BJ (cell line): Measurements from ENCODE around the gene ENG. TPM values are rescaled to one million over a fixed set of nuclear protein-coding genes. Genes with fewer than 3 reads are reported as not detected.

Experiments
- CTCF ChIA-PET: fragments of 350-600 bp; formaldehyde crosslinking; extraction: SDS; loops from one replicate; lab custom pipeline; 2021; ENCODE audit warnings: antibody characterized with exemption, inconsistent platforms; lab: Yijun Ruan, JAX
- POLR2A ChIA-PET: fragments of 300-600 bp; sonication (Branson Sonifier 250); formaldehyde crosslinking; extraction: SDS; loops from one replicate; lab custom pipeline; 2021; ENCODE audit warnings: antibody characterized with exemption; lab: Charles Lee
- DNase-seq: peaks from one replicate; pipeline ENCODE4 v3.0.0-alpha.2; 2011; ENCODE audit warnings: low read depth
- H3K27me3 ChIP-seq: 2 replicates; pipeline ENCODE4 v1.6.0; 2011; ENCODE audit warnings: low read length; ENCODE audit not compliant: control insufficient read depth, insufficient read depth
- H3K36me3 ChIP-seq: 2 replicates; pipeline ENCODE4 v1.5.1; 2011; ENCODE audit warnings: low read length; ENCODE audit not compliant: control insufficient read depth, insufficient read depth
- H3K4me3 ChIP-seq: 2 replicates; pipeline ENCODE4 v1.5.1; 2011; ENCODE audit warnings: low read depth, mild to moderate bottlenecking, control low read depth, low read length
- polyA plus RNA-seq: library from polyadenylated mRNA; depleted of rRNA; stranded (reverse); fragments of >200 nt; gene quantifications from 2 replicates; pipeline ENCODE4 v1.2.3, GENCODE V29; 2011
- TF ChIP-seq, protein P1 (sequence below): IDR thresholded peaks from 2 replicates; pipeline ENCODE4 v1.5.1; 2011; ENCODE audit warnings: low read depth, mild to moderate bottlenecking, control low read depth, inconsistent platforms, low read length, moderate library complexity; ENCODE audit not compliant: insufficient read depth

The ENG gene
- polyA plus RNA-seq, 1 experiment, result 44.6 TPM

DNA sequence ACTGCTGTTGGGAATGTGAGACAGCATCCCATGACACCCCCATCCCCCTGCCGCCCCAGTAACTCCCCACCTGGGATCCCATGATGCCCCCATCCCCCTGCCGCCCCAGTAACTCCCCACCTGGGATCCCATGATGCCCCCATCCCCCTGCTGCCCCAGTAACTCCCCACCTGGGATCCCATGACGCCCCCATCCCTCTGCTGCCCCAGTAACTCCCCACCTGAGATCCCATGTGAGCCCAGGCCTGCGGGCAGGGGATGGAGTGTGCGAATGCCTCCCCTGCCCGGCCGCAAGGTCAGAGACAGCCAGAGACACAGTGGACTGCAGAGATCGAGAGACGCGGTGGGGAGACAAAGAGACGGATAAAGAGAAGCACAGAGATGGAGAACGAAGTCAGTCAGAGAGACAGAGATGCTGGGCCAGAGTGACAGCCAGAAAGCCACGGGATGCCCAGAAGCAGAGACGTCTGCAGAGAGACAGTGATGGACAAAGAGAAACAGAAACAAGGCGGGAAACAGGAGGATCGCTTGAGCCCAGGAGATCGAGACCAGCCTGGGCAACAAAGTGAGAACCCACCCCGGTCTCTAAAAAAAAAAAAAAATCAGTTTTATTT is 77.0 kb downstream of the ENG start:
- Histone ChIP-seq H3K36me3 (no peaks in the 10 kb centered on the region), H3K4me3 (no peak overlapping the region), H3K27me3 (peaks cover 9% of the 10 kb centered on the region; the same call in 1 of the 2 replicates)
- POLR2A ChIA-PET, result no interaction called here
- no peak for DNase-seq
- CTCF ChIA-PET, result interaction anchor here (0.8 kb wide), 1 partner anchor 14 kb away, joined by 3 read pairs; no protein-coding TSS in a partner anchor
- TF ChIP-seq, protein P1, sequence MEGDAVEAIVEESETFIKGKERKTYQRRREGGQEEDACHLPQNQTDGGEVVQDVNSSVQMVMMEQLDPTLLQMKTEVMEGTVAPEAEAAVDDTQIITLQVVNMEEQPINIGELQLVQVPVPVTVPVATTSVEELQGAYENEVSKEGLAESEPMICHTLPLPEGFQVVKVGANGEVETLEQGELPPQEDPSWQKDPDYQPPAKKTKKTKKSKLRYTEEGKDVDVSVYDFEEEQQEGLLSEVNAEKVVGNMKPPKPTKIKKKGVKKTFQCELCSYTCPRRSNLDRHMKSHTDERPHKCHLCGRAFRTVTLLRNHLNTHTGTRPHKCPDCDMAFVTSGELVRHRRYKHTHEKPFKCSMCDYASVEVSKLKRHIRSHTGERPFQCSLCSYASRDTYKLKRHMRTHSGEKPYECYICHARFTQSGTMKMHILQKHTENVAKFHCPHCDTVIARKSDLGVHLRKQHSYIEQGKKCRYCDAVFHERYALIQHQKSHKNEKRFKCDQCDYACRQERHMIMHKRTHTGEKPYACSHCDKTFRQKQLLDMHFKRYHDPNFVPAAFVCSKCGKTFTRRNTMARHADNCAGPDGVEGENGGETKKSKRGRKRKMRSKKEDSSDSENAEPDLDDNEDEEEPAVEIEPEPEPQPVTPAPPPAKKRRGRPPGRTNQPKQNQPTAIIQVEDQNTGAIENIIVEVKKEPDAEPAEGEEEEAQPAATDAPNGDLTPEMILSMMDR, result no peak

DNA sequence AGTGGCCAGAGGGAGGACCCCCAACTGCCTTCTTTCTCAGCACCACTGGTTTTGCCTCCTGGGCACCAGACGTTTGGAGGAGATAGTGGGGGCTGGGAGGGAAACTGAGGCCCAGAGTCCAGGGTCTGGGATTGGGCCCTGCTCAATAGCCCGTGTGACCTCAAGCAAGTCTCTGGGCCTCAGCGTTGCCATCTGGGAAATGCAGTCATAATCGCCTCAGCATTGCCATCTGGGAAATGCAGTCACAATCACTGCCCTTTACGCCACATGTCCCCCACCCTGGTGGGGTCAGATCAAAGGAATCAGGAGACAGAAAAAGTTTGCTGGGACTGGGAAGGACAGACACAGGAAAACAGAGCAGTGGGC is 77.6 kb downstream of the ENG start:
- peaks cover 9% of the 10 kb centered on the region; the same call in 1 of the 2 replicates for H3K27me3 ChIP-seq
- ChIA-PET CTCF (interaction anchor here (1.2 kb wide), 1 partner anchor 8 kb away, joined by 4 read pairs; no protein-coding TSS in a partner anchor), POLR2A (no interaction called here)
- DNase-seq, result no peak
- H3K4me3 ChIP-seq, result no peak overlapping the region
- no peaks in the 10 kb centered on the region for H3K36me3 ChIP-seq
- TF ChIP-seq, protein P1, result no peak

DNA sequence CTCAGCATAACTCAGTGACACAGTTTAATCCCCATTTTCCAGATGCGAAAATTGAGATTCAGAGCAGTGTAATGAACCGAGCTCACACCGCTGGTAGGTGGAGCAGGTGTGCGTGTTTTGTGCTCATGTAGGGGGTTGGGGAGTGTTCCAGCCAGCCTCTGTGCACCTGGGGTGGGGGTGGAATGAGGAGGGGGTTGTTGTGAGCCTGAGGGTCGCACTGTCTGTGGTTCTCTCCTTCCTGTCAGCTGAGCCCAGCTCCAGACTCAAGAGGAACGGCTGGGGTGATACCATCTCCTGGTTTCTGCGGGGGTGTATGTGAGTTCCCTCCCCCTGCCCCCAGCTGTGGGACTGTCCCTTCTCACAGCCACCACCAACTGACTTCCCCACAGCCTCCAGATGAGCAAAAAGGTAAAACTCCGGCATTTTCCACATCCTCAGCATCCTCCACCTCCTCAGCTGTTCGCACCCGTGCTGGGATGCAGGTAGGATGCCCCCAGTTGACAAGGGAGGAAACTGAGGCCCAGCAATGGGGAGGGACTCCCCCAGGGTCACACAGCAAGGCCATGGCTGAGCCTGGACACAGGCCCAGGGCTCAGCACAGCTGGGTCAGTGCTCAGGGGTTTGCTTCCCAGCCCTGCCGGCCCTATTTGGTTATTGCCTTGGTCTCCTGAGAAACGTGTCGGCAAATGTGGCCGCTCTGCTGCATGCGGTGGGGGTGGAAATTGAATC is 78.1 kb downstream of the ENG start:
- POLR2A ChIA-PET, result no interaction called here
- no peak overlapping the region for H3K4me3 ChIP-seq
- no peak for DNase-seq
- TF ChIP-seq, protein P1, result no peak
- no peaks in the 10 kb centered on the region for H3K36me3 ChIP-seq
- CTCF ChIA-PET, result interaction anchor here (1.2 kb wide), 1 partner anchor 8 kb away, joined by 4 read pairs; no protein-coding TSS in a partner anchor
- peaks cover 9% of the 10 kb centered on the region; the same call in 1 of the 2 replicates for H3K27me3 ChIP-seq

DNA sequence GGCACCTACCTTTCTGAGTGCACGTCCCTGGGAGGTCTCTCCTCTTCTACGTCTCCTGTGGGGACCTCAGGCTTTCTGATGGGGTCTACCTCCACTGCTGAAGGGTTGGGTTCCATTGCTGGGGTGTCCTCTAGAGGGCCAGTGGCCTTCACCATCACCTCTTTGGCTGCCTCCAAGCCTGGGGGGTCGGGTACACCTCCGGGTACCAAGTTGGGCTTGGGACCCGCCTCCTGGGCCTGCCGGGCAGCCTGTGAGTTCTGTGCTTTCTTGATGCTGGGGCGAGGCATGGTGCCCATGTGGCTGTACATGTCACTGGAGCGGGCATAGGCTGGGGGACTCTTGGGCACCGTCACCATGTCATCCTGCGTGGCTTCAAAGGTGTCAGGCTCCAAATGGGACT is 80.5 kb downstream of the ENG start:
- no peaks in the 10 kb centered on the region for H3K36me3 ChIP-seq
- H3K4me3 ChIP-seq, result no peak overlapping the region
- H3K27me3 ChIP-seq, result peaks cover 7% of the 10 kb centered on the region; the same call in 1 of the 2 replicates
- CTCF ChIA-PET, result interaction anchor here (1.4 kb wide), 2 partner anchors 11 to 39 kb away, joined by 4 to 5 read pairs; partner anchors contain the start of genes CDK9 and TOR2A
- POLR2A ChIA-PET, result no interaction called here
- TF ChIP-seq, protein P1, result no peak
- no peak for DNase-seq

DNA sequence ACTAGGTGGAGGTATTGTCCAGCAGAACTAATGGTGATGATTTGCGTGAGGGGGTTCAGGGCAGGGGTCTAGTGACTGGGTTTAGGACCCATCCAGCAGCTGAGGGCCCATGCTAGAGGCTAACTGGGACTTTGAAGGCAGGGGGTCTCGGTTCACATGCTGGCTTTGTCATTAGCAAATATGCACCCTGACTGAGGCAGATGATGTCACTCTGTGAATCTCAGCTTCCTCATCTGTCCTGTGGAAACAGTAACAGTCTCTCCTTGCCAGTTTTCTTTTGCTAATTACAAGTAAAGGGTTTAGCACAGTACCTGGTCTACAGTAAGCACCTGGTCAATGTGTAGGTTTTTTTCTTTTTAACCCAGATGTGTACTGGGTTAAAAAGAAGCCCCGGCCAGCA is 81.2 kb downstream of the ENG start:
- Histone ChIP-seq H3K36me3 (no peaks in the 10 kb centered on the region), H3K27me3 (peaks cover 8% of the 10 kb centered on the region), H3K4me3 (no peak overlapping the region)
- TF ChIP-seq, protein P1, result no peak
- DNase-seq, result no peak
- CTCF ChIA-PET, result interaction anchor here (1.1 kb wide), 1 partner anchor 38 kb away, joined by 5 read pairs; the partner anchor contains the start of gene TOR2A
- POLR2A ChIA-PET, result no interaction called here
